Caco-2 (cell line): Measurements from ENCODE around the gene SMURF1. TPM values are rescaled to one million over a fixed set of nuclear protein-coding genes. Genes with fewer than 3 reads are reported as not detected.
A peak's percentile ranks its signal among the peaks of the same experiment; 100 is the strongest.

Experiments used
- BruUV-seq: library from RNA; stranded (reverse); fragments of 400-500 nt; replicated peaks from 2 replicates; lab custom pipeline; 2021; lab: Mats Ljungman, UMichigan
- CTCF ChIA-PET: fragments of 300-600 bp; sonication (Branson Sonifier 250); formaldehyde crosslinking; loops from one replicate; lab custom pipeline; 2022; ENCODE audit warnings: antibody characterized with exemption; lab: Charles Lee
- POLR2A ChIA-PET: fragments of 300-600 bp; sonication (Branson Sonifier 250); formaldehyde crosslinking; loops from one replicate; lab custom pipeline; 2022; ENCODE audit warnings: antibody characterized with exemption; lab: Charles Lee
- DNase-seq, 2 experiments: peaks; one replicate each; pipeline versions ENCODE4 v3.0.0 to v3.0.0-alpha.2; 2020 to 2022
- H3K27me3 ChIP-seq: replicated peaks from 2 replicates; pipeline ENCODE4 v1.6.0; 2011; ENCODE audit warnings: low read length; ENCODE audit not compliant: control insufficient read depth, insufficient read depth
- H3K36me3 ChIP-seq: 2 replicates; pipeline ENCODE4 v1.5.1; 2011; ENCODE audit warnings: low read length; ENCODE audit not compliant: control insufficient read depth, insufficient read depth
- H3K4me1 ChIP-seq: fragments of 250-450 bp; sonication (Bioruptor Pico); 2 replicates; pipeline ENCODE4 v1.5.1; 2020; ENCODE audit warnings: mild to moderate bottlenecking
- H3K4me3 ChIP-seq: 2 replicates; pipeline ENCODE4 v1.5.1; 2011; ENCODE audit warnings: low read depth, mild to moderate bottlenecking, control low read depth, low read length
- H3K9me3 ChIP-seq: fragments of 250-450 bp; sonication (Bioruptor Pico); 2 replicates; pipeline ENCODE4 v1.5.1; 2020; ENCODE audit warnings: mild to moderate bottlenecking, moderate library complexity
- H3K27ac Mint-ChIP-seq: one replicate; pipeline ENCODE4 v1.8.0; 2022; ENCODE audit warnings: mixed read lengths; ENCODE audit not compliant: unreplicated experiment
- H3K27me3 Mint-ChIP-seq: one replicate; pipeline ENCODE4 v1.8.0; 2022; ENCODE audit warnings: mixed read lengths; ENCODE audit not compliant: insufficient read depth, unreplicated experiment
- H3K36me3 Mint-ChIP-seq: one replicate; pipeline ENCODE4 v1.8.0; 2022; ENCODE audit warnings: mild to moderate bottlenecking, mixed read lengths; ENCODE audit not compliant: insufficient read depth, unreplicated experiment
- H3K4me1 Mint-ChIP-seq: one replicate; pipeline ENCODE4 v1.8.0; 2022; ENCODE audit warnings: low read depth, mixed read lengths; ENCODE audit not compliant: unreplicated experiment
- H3K4me3 Mint-ChIP-seq: one replicate; pipeline ENCODE4 v1.8.0; 2022; ENCODE audit warnings: mild to moderate bottlenecking, moderate library complexity, mixed read lengths; ENCODE audit not compliant: unreplicated experiment
- H3K9me3 Mint-ChIP-seq: one replicate; pipeline ENCODE4 v1.8.0; 2022; ENCODE audit warnings: mixed read lengths; ENCODE audit not compliant: unreplicated experiment
- intact Hi-C: fragments of 100-400 bp; cut with micrococcal nuclease; formaldehyde crosslinking; loops from one replicate; pipeline ENCODE4 v1.10.0; 2022; ENCODE audit not compliant: unreplicated experiment
- total RNA-seq: library from RNA; stranded (reverse); gene quantifications from 2 replicates; pipeline ENCODE4 v1.2.3, GENCODE V29; 2022
- TF ChIP-seq, protein P1 (sequence below), 2 experiments: fragments of 200-600 bp in 1 of 2; IDR thresholded peaks; 1 replicate in 1 of 2; 2 replicates in 1 of 2; pipeline versions ENCODE4 v1.5.1 to v1.8.0; 2011 to 2022; ENCODE audit warnings: antibody characterized with exemption in 1 of 2, control low read depth in 1 of 2, inconsistent platforms in 1 of 2, low read depth in 1 of 2, low read length in 1 of 2, mild to moderate bottlenecking in 1 of 2, moderate library complexity in 1 of 2; ENCODE audit not compliant: insufficient read depth in 1 of 2, severe bottlenecking in 1 of 2, unreplicated experiment in 1 of 2

The SMURF1 gene
- total RNA-seq, 1 experiment from 2014 or later, result 22.5 TPM

DNA sequence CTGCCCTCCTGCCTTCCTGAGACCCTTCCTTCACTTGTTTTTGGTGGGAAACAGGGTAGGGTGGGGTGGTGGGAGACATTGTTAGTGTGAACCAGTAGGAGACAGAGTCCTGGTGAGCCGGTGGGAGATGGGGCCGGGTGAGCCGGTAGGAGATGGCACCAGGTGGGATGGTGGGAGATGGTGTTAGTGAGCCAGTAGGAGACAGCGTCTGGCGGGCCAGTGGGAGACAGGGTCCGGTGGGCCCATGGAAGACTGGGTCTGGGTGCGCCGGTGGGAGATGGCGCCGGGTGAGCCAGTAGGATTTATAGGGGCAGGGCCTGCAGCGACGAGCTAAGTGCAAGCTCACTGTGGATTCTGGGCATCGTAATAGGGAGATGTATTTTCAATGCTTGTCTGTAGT lies 148.8 kb downstream of the SMURF1 start:
- Histone ChIP-seq H3K4me3 (no peak overlapping the region), H3K4me1 (no peaks in the 10 kb centered on the region), H3K27me3 (no peaks in the 10 kb centered on the region), H3K36me3 (peaks cover 3% of the 10 kb centered on the region; the same call in 1 of the 2 replicates), H3K9me3 (no peaks in the 10 kb centered on the region)
- no peak overlapping the region for H3K4me3 Mint-ChIP-seq
- H3K27ac Mint-ChIP-seq, result no peak overlapping the region
- DNase-seq, result no peak
- H3K36me3 Mint-ChIP-seq, result peaks cover 56% of the 10 kb centered on the region
- no peaks in the 10 kb centered on the region for H3K4me1 Mint-ChIP-seq
- H3K9me3 Mint-ChIP-seq, result no peaks in the 10 kb centered on the region
- intact Hi-C loops, result no loop called here
- BruUV-seq, result no TSS peak
- TF ChIP-seq, protein P1, sequence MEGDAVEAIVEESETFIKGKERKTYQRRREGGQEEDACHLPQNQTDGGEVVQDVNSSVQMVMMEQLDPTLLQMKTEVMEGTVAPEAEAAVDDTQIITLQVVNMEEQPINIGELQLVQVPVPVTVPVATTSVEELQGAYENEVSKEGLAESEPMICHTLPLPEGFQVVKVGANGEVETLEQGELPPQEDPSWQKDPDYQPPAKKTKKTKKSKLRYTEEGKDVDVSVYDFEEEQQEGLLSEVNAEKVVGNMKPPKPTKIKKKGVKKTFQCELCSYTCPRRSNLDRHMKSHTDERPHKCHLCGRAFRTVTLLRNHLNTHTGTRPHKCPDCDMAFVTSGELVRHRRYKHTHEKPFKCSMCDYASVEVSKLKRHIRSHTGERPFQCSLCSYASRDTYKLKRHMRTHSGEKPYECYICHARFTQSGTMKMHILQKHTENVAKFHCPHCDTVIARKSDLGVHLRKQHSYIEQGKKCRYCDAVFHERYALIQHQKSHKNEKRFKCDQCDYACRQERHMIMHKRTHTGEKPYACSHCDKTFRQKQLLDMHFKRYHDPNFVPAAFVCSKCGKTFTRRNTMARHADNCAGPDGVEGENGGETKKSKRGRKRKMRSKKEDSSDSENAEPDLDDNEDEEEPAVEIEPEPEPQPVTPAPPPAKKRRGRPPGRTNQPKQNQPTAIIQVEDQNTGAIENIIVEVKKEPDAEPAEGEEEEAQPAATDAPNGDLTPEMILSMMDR (IDR thresholded peaks at IDR 0.05; ENCODE audit: insufficient read depth in 1 of 2, low read depth in 1 of 2, low read length in 1 of 2, severe bottlenecking in 1 of 2, unreplicated experiment in 1 of 2), result no peak
- no peaks in the 10 kb centered on the region for H3K27me3 Mint-ChIP-seq
- POLR2A ChIA-PET, result no interaction called here
- CTCF ChIA-PET, result no interaction called here

DNA sequence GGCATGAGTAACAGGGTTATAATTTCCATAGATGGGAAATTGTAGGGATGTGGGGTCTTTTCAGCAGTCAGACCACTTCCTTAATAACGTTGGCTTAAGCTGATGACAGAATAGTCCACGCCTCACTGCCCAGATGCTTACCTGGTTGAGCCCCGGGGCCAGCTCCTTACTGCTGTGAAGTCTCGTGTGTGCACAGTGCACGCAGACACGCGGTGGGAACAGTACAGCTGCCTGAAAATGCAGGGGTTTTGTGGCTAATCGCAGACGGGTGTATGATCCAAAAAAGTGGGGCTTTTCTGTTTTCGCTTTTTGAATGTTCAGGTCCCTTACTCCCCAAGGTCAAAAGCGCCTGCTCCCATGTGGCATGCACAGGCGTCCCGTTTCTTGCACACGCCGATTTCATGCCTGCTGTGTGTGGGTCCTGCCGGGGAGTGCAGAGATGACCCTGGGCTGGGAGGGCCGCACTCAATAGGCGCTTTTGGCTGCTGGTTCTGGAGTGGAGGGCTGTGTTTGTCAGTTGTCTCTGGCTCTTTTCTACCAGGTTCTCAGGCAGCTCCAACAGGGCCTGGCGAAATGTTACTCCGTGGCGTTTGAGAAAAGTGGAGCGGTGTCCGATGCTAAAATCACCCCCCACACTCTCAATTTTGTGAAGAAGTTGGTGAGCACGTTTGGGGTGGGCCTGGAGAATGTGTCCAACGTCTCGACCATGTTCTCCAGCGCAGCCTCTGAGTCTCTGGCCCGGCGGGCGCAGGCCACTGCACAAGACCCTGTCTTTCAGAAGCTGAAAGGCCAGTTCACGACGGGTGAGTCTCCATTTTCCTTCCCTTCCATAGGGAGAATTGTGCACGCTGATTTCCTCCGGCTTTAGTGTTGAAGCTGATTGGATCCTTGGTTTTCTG lies 149.6 kb downstream of the SMURF1 start:
- Histone ChIP-seq H3K4me3 (no peak overlapping the region), H3K27me3 (no peaks in the 10 kb centered on the region), H3K4me1 (no peaks in the 10 kb centered on the region), H3K36me3 (peaks cover 1% of the 10 kb centered on the region; the same call in 1 of the 2 replicates), H3K9me3 (no peaks in the 10 kb centered on the region)
- TF ChIP-seq, protein P1 (IDR thresholded peaks at IDR 0.05; ENCODE audit: insufficient read depth in 1 of 2, low read depth in 1 of 2, low read length in 1 of 2, severe bottlenecking in 1 of 2, unreplicated experiment in 1 of 2), result no peak
- no TSS peak for BruUV-seq
- ChIA-PET POLR2A (no interaction called here), CTCF (no interaction called here)
- intact Hi-C loops, result no loop called here
- H3K9me3 Mint-ChIP-seq, result no peaks in the 10 kb centered on the region
- H3K27ac Mint-ChIP-seq, result no peak overlapping the region
- peak in 1 of 2 experiments; percentile 16 for DNase-seq
- H3K4me3 Mint-ChIP-seq, result no peak overlapping the region
- H3K36me3 Mint-ChIP-seq, result peaks cover 62% of the 10 kb centered on the region
- no peaks in the 10 kb centered on the region for H3K27me3 Mint-ChIP-seq
- no peaks in the 10 kb centered on the region for H3K4me1 Mint-ChIP-seq

DNA sequence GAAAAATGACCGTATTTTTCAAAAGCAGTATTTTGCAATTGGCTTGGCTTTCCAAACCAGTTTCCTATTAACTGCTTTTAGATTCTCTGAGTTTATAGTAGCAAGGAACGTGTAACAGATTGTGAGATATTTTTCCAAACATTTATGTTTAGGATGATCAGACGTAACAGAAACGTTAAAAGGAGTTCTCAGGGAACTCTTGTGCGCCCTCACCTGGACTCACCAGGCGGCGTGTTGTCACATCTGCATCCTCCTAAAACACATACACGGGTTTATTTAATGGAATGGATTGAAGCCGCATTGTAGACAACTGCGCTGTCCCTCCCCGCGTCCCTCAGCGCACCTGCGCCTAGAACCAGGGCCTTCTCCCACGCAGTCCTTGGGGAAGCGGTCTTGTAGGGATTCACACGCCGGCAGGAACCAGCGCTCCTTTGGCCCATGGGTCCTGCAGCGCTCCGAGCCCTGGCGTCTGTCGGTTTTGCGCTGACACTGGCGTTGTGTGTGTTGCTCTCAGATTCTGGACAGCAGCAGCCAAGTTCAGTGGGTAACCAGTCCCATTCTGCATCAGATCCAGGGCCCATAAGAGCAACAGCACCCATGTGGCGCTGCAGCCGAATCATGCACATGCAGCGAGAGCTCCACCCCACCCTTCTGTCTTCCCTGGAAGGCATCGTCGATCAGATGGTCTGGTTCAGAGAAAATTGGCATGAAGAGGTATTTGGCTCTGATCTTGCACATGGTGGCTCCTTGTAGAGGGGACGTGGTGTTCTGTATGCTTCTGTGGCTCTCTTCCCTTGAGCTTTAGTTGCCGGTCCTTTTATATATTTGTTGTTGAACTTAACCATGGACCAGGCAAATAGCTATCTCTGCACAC lies 150.6 kb downstream of the SMURF1 start:
- TF ChIP-seq, protein P1 (IDR thresholded peaks at IDR 0.05; ENCODE audit: insufficient read depth in 1 of 2, low read depth in 1 of 2, low read length in 1 of 2, severe bottlenecking in 1 of 2, unreplicated experiment in 1 of 2), result no peak
- H3K4me1 ChIP-seq, result no peaks in the 10 kb centered on the region
- intact Hi-C loops, result no loop called here
- ChIA-PET POLR2A (no interaction called here), CTCF (no interaction called here)
- H3K27ac Mint-ChIP-seq, result no peak overlapping the region
- no TSS peak for BruUV-seq
- no peak overlapping the region for H3K4me3 Mint-ChIP-seq
- H3K36me3 Mint-ChIP-seq, result peaks cover 64% of the 10 kb centered on the region
- H3K9me3 Mint-ChIP-seq, result no peaks in the 10 kb centered on the region
- H3K27me3 ChIP-seq, result no peaks in the 10 kb centered on the region
- DNase-seq, result peak; percentile 10 to 12
- no peaks in the 10 kb centered on the region for H3K9me3 ChIP-seq
- no peaks in the 10 kb centered on the region for H3K27me3 Mint-ChIP-seq
- no peaks in the 10 kb centered on the region for H3K4me1 Mint-ChIP-seq
- no peak overlapping the region for H3K4me3 ChIP-seq
- H3K36me3 ChIP-seq, result peaks cover 4% of the 10 kb centered on the region
